GM21526 (cell line): ENCODE measurements around the gene USP1.

ENCODE experiments used
- ATAC-seq: cut with Tn5 transposase; IDR thresholded peaks from one replicate; pipeline ENCODE4 v1.9.1; 2021; ENCODE audit warnings: moderate library complexity; ENCODE audit not compliant: unreplicated experiment, low FRiP score

Gene USP1

GRCh38 chr1:62481681-62482080 is 44.8 kb downstream of the USP1 start:
- no peak for ATAC-seq

DNA sequence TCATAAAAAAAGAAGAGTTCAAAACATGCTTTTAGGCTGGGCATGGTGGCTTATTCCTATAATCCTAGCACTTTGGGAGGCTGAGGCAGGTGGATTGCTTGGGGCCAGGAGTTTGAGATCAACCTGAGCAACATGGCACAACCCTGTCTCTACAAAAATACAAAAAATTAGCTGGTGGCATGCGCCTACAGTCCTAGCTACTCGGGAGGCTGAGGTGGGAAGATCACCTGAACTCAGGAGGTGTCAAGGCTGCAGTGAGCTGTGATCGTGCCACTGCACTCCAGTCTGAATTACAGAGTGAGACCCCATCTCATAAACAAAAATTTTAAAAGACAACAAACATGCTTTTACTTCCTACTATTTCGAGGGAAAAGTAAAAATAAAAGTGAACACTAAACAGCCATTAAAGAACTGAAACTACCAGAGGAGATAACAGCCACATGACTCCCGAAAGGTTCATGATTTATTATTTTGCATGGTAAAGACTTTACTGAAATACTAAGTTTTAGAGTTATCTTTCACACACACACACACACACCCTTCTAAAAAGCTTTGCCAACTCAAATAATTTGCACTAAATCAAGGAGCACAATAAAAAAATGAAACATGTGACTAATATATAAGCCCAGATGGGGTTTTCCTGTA is 48.1 kb downstream of the USP1 start:
- no peak for ATAC-seq

- ATAC-seq: no peak
These were observed 51.1 kb downstream of the USP1 start for GRCh38 chr1:62487956-62488355.

DNA sequence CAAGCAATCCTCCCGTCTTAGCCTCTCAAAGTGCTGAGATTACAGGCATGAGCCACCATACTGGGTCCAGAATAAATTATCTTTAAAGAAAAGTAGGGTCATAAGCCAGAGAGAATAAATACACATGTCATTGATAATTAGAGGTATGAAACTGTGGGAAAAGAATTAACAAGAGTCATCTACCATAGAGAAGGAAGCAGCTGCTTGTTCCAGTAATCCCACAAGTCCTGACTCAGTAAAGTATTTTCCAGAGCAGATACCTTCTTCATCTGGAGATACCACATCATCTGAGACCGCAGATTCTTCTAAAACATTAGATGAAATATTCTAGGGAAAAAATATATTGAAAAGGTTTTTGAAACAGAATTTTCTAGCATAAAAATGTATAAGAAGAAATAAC is 55.7 kb downstream of the USP1 start:
- ATAC-seq: no peak

DNA sequence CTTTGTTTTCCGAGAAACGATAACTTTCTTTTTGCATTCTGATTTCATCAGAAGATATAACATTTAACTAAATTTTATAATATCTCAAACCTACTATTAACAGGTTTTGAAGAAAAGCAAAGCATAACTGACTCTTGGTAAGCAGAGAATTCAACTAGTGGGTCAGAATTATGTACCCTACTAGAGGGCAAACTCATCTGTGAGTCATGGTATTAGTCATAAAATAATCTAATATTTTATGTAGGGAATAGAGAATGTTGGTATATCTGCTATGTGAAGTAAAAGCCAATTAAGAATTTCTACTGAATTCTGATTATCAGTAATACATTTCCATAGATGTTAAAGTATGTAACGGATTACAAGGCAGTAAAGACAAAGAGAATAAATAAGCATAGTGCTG is 56.8 kb downstream of the USP1 start:
- ATAC-seq: no peak

- no peak for ATAC-seq
These were observed 57.3 kb downstream of the USP1 start for GRCh38 chr1:62494137-62494536.

- ATAC-seq: no peak
These were observed 63.4 kb downstream of the USP1 start for GRCh38 chr1:62500210-62500609.
